Transverse colon (tissue), 4 donors: ENCODE results near the gene PTPRO. TPM values are rescaled to one million over a fixed set of nuclear protein-coding genes. Genes with fewer than 3 reads are reported as not detected.

Experiments used
- DNase-seq: peaks from one replicate; pipeline ENCODE4 v3.0.0-alpha.2; 2019
- H3K27ac ChIP-seq, 4 donors: fragments of 200-600 bp; sonication (generic); 2 replicates each; pipeline ENCODE4 v1.5.1; 2016 to 2018; ENCODE audit warnings: inconsistent platforms in 4 of 4
- H3K27me3 ChIP-seq: fragments of 200-600 bp; sonication (generic); 2 replicates; pipeline ENCODE4 v1.5.1; 2017; ENCODE audit warnings: inconsistent platforms
- H3K36me3 ChIP-seq, 4 donors: fragments of 200-600 bp; sonication (generic); 2 replicates each; pipeline ENCODE4 v1.5.1; 2017 to 2019; ENCODE audit warnings: inconsistent platforms in 4 of 4
- H3K4me1 ChIP-seq, 4 donors: fragments of 200-600 bp; sonication (generic); 2 replicates each; pipeline ENCODE4 v1.5.1; 2017 to 2020; ENCODE audit warnings: inconsistent platforms in 4 of 4
- H3K4me3 ChIP-seq, 4 donors: fragments of 200-600 bp; sonication (generic); 1 replicate in 1 of 4; 2 replicates in 3 of 4; pipeline versions ENCODE4 v1.5.1 to v1.6.1; 2017 to 2019; ENCODE audit warnings: inconsistent platforms in 4 of 4
- H3K9me3 ChIP-seq, 2 donors: fragments of 200-600 bp; sonication (generic); 2 replicates each; pipeline ENCODE4 v1.5.1; 2017 to 2019; ENCODE audit warnings: inconsistent platforms in 2 of 2
- CTCF ChIP-seq, 5 experiments: fragments of 200-600 bp in 3 of 5; fragments of 450-650 bp in 2 of 5; sonication (generic) in 3 of 5; IDR thresholded peaks; 1 replicate in 2 of 5; 2 replicates in 3 of 5; pipeline ENCODE4 v1.5.1; 2016 to 2017; ENCODE audit warnings: antibody characterized with exemption in 5 of 5, inconsistent platforms in 3 of 5, mild to moderate bottlenecking in 2 of 5, moderate library complexity in 1 of 5
- EP300 ChIP-seq: sonication (generic); formaldehyde crosslinking; IDR thresholded peaks from one replicate; pipeline ENCODE4 v1.6.1; 2017; ENCODE audit warnings: antibody characterized with exemption, low read depth
- POLR2A ChIP-seq: fragments of 450-650 bp; IDR thresholded peaks from one replicate; pipeline ENCODE4 v1.6.1; 2016; ENCODE audit warnings: antibody characterized with exemption, mild to moderate bottlenecking, moderate library complexity
- POLR2AphosphoS5 ChIP-seq, 3 donors: sonication (generic); formaldehyde crosslinking; IDR thresholded peaks; one replicate each; pipeline ENCODE4 v1.6.1; 2016; ENCODE audit warnings: antibody characterized with exemption in 3 of 3
- WGBS, 2 donors: methylation state at CpG; one replicate each; pipeline ENCODE4 v1.1.5; 2018; ENCODE audit warnings: low coverage in 1 of 2; 5-methylcytosine and 5-hydroxymethylcytosine counted together
- in situ Hi-C, 4 donors: fragments of 200-750 bp; cut with MboI; loops; one replicate each; pipeline versions ENCODE4 v1.15.0 to v1.15.1; 2017; ENCODE audit warnings: low sequenced_read_pairs in 3 of 4, low pct_ligation_motif_present in 1 of 4, low pct_unique_long_range_greater_than_20kb in 1 of 4
- intact Hi-C: fragments of 100-400 bp; cut with DNase I; formaldehyde crosslinking; loops from one replicate; pipeline ENCODE4 v1.15.1; 2023; ENCODE audit warnings: low total_unique reads
- total RNA-seq, 4 donors: library from RNA; depleted of rRNA; stranded (reverse); fragments of >200 nt; gene quantifications; one replicate each; pipeline ENCODE4 v1.1.0, GENCODE V29; 2016

The PTPRO gene
- total RNA-seq, 4 donors from 2014 or later: 0.75 to 7.9 (median 5.5) TPM

GRCh38 chr12:15633201-15633600 is 310.9 kb downstream of the PTPRO start:
- Histone ChIP-seq H3K9me3 (no peaks in the 10 kb centered on the region), H3K4me3 (no peak overlapping the region), H3K27ac (no peak overlapping the region), H3K36me3 (no peaks in the 10 kb centered on the region), H3K27me3 (no peaks in the 10 kb centered on the region), H3K4me1 (peaks cover 4 to 33% (median 14%) of the 10 kb centered on the region in 4 donors)
- no peak for DNase-seq
- TF ChIP-seq EP300: no peak
- no peak for TF ChIP-seq CTCF (IDR thresholded peaks at IDR 0.05)
- no peak for TF ChIP-seq POLR2A
- no peak for TF ChIP-seq POLR2AphosphoS5 (IDR thresholded peaks at IDR 0.05)
- 69 to 90% methylated on average over 1 of the region's 1 CpG for WGBS, 2 donors
- in situ Hi-C loops: no loop called here
- intact Hi-C loops: loop anchor here (10.0 kb wide), 1 partner anchor 52 kb away; no protein-coding TSS in a partner anchor

- Histone ChIP-seq H3K36me3 (no peaks in the 10 kb centered on the region), H3K4me3 (no peak overlapping the region), H3K9me3 (no peaks in the 10 kb centered on the region), H3K4me1 (peaks cover 0 to 24% (median 7%) of the 10 kb centered on the region in 4 donors), H3K27me3 (no peaks in the 10 kb centered on the region), H3K27ac (no peak overlapping the region)
- 85 to 89% methylated on average over 4 of the region's 4 CpGs for WGBS, 2 donors
- no peak for TF ChIP-seq POLR2A
- TF ChIP-seq CTCF (IDR thresholded peaks at IDR 0.05): no peak
- no peak for TF ChIP-seq POLR2AphosphoS5 (IDR thresholded peaks at IDR 0.05)
- no peak for TF ChIP-seq EP300
- DNase-seq: no peak
- intact Hi-C loops (loop anchor here (10.0 kb wide), 1 partner anchor 51 kb away; no protein-coding TSS in a partner anchor), in situ Hi-C loops (no loop called here)
Measured at GRCh38 chr12:15634010-15634683, 311.8 kb downstream of the PTPRO start.

- Histone ChIP-seq H3K4me1 (peaks cover 0 to 4% (median 0%) of the 10 kb centered on the region in 4 donors), H3K27ac (no peak overlapping the region), H3K36me3 (peaks cover 0 to 14% (median 4%) of the 10 kb centered on the region in 4 donors), H3K27me3 (no peaks in the 10 kb centered on the region), H3K4me3 (no peak overlapping the region), H3K9me3 (no peaks in the 10 kb centered on the region)
- no peak for DNase-seq
- in situ Hi-C loops: no loop called here
- 58 to 69% methylated on average over 1 of the region's 1 CpG for WGBS, 2 donors
- intact Hi-C loops: loop anchor here (10.0 kb wide), 1 partner anchor 49 kb away; no protein-coding TSS in a partner anchor
- no peak for TF ChIP-seq CTCF (IDR thresholded peaks at IDR 0.05)
- TF ChIP-seq EP300: no peak
- TF ChIP-seq POLR2AphosphoS5 (IDR thresholded peaks at IDR 0.05): no peak
- TF ChIP-seq POLR2A: no peak
Measured at GRCh38 chr12:15636060-15636890, 314.0 kb downstream of the PTPRO start.

GRCh38 chr12:15638231-15638630 is 315.9 kb downstream of the PTPRO start:
- WGBS, 2 donors: 66 to 71% methylated on average over 3 of the region's 3 CpGs

More at GRCh38 chr12:15638231-15638630, 315.9 kb downstream of the PTPRO start:
- no peak for DNase-seq
- no peak for TF ChIP-seq POLR2AphosphoS5 (IDR thresholded peaks at IDR 0.05)
- TF ChIP-seq POLR2A: no peak
- TF ChIP-seq EP300: no peak
- TF ChIP-seq CTCF (IDR thresholded peaks at IDR 0.05): no peak
- intact Hi-C loops (loop anchor here (10.0 kb wide), 1 partner anchor 47 kb away; no protein-coding TSS in a partner anchor), in situ Hi-C loops (no loop called here)
- Histone ChIP-seq H3K36me3 (peaks cover 0 to 21% (median 4%) of the 10 kb centered on the region in 4 donors), H3K9me3 (no peaks in the 10 kb centered on the region), H3K4me1 (peaks cover 0 to 4% (median 0%) of the 10 kb centered on the region in 4 donors), H3K4me3 (no peak overlapping the region), H3K27me3 (no peaks in the 10 kb centered on the region), H3K27ac (no peak overlapping the region)
